Mesothelial cell of epicardium (in vitro differentiated cells): ENCODE data around the gene UXT. TPM values are rescaled to one million over a fixed set of nuclear protein-coding genes. Genes with fewer than 3 reads are reported as not detected.

ENCODE experiments used
- DNase-seq, 2 experiments: peaks; one replicate each; pipeline ENCODE4 v3.0.0; 2021; ENCODE audit warnings: low spot score in 2 of 2; ENCODE audit not compliant: unreplicated experiment in 2 of 2
- H3K27ac Mint-ChIP-seq: 2 replicates; pipeline ENCODE4 v1.8.0; 2021; ENCODE audit warnings: mixed read lengths
- H3K27me3 Mint-ChIP-seq: 2 replicates; pipeline ENCODE4 v1.8.0; 2021; ENCODE audit warnings: low read depth, mixed read lengths
- H3K36me3 Mint-ChIP-seq: 2 replicates; pipeline ENCODE4 v1.8.0; 2021; ENCODE audit warnings: mixed read lengths
- H3K4me1 Mint-ChIP-seq: 2 replicates; pipeline ENCODE4 v1.8.0; 2021; ENCODE audit warnings: mixed read lengths
- H3K4me3 Mint-ChIP-seq: 2 replicates; pipeline ENCODE4 v1.8.0; 2021; ENCODE audit warnings: mild to moderate bottlenecking, moderate library complexity, mixed read lengths
- H3K9me3 Mint-ChIP-seq: 2 replicates; pipeline ENCODE4 v1.8.0; 2021; ENCODE audit warnings: mixed read lengths
- total RNA-seq: library from RNA; stranded (reverse); gene quantifications from 3 replicates; pipeline ENCODE4 v1.2.1, GENCODE V29; 2021
- TF ChIP-seq, protein P1 (sequence below): fragments of 200-600 bp; sonication (generic); IDR thresholded peaks from one replicate; pipeline ENCODE4 v1.5.0; 2021; ENCODE audit warnings: antibody characterized with exemption; ENCODE audit not compliant: unreplicated experiment

Gene UXT, protein sequence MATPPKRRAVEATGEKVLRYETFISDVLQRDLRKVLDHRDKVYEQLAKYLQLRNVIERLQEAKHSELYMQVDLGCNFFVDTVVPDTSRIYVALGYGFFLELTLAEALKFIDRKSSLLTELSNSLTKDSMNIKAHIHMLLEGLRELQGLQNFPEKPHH
- total RNA-seq = 70.1 to 71.5 TPM (median 71.4 TPM) in 3 replicates

DNA sequence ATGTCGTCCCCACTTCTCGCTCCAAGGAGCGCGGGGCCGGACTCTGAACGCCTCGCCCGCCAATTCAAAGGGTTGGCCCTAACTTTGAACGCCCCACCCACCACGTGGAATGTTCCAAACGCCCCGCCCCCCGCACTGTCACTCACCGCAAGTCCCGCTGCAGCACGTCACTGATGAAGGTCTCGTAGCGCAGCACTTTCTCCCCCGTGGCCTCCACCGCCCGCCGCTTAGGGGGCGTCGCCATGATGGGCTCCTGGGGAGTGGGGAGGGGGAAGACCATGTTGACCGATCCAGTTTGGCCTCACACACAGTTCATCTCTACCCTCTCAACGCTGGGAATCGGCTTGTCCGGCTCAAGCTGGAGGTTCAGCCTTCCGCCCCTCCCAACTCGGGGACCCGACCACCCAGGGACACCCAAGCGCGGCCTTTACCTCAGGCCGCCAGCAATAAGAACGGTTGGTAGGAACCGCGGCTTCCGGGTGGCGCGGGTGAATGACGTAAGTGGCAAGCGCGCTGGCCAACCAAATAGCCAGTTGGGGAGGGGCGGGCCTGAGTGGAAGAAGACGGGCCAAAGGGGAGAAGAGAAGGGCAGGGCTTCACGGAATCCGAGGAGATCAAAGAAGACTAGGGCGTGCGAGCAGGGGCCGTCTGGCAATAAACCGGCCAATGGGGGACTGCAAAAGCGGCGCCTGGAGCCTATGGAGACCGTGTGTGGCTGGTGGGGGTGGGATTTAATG, at the start of gene UXT:
Gene UXT (minus strand): TSS at position 497 of the 737 bp plus-strand sequence. CDS start 253 bp downstream, at position 244.
- peaks cover 4% of the 10 kb centered on the region for H3K9me3 Mint-ChIP-seq
- TF ChIP-seq, protein P1, sequence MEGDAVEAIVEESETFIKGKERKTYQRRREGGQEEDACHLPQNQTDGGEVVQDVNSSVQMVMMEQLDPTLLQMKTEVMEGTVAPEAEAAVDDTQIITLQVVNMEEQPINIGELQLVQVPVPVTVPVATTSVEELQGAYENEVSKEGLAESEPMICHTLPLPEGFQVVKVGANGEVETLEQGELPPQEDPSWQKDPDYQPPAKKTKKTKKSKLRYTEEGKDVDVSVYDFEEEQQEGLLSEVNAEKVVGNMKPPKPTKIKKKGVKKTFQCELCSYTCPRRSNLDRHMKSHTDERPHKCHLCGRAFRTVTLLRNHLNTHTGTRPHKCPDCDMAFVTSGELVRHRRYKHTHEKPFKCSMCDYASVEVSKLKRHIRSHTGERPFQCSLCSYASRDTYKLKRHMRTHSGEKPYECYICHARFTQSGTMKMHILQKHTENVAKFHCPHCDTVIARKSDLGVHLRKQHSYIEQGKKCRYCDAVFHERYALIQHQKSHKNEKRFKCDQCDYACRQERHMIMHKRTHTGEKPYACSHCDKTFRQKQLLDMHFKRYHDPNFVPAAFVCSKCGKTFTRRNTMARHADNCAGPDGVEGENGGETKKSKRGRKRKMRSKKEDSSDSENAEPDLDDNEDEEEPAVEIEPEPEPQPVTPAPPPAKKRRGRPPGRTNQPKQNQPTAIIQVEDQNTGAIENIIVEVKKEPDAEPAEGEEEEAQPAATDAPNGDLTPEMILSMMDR = no peak
- H3K27me3 Mint-ChIP-seq = no peaks in the 10 kb centered on the region
- peak; percentile 84 to 93 for DNase-seq
- H3K27ac Mint-ChIP-seq = peak within 1 kb of the TSS; percentile 99
- peak within 1 kb of the TSS; percentile 89 for H3K4me3 Mint-ChIP-seq
- H3K4me1 Mint-ChIP-seq = no peaks in the 10 kb centered on the region
- peaks cover 6% of the 10 kb centered on the region for H3K36me3 Mint-ChIP-seq

DNA sequence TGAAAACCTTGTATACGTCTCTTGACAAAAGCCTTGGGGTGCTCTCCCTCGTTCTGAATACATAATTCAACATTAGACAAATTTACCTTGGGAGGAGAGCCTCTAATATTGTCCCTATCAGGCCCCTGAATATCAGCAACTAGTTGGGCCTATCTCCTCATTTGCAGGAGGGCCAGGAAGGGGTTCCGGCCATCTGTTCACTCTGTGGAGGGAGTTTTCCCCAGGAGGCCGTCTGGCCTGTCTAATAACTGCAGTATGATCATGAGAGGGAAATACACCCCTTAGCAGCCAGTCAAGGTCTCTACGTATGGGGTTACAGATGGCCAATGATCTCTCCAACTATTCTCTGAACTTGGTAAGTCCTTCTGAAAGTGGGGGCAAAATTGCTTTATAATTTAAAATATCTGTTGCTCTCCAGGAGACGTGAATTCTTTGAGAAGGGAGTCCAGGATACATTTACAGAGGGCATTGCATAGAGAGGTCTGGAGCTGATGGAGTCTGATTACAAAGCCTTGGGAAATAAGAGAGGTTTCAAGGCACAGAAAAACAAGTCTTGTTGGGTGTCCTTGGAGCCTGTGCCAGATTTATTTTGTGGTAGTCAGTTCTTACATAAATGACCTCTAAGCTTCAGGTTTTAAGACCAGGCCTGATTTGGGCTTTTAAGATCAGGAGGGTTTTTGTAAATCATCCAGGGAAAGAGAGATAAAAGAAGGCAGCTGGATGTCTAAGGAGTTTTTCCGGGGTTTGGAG, 48.2 kb upstream of the UXT start:
- peaks cover 18% of the 10 kb centered on the region for H3K9me3 Mint-ChIP-seq

DNA sequence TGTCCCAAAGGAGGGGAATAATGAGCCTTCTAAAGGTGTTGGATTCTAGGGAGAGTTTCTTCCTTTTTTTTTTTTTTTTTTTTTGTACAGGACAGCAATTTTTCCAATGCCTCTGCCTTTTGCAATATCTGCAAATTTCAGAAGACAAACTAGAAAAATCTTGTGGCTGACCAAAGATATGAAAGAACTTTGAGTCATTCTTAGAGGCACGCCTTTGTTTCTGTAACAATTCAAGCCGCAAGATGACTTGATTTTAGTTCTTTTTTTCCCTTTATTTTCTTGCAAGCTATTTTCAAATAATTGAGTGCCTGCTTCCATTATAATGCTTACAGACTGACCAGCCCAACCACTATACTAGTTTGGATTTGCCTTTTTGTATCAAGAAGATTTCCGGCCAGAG, 47.6 kb upstream of the UXT start:
- no peaks in the 10 kb centered on the region for H3K36me3 Mint-ChIP-seq
- peaks cover 24% of the 10 kb centered on the region for H3K4me1 Mint-ChIP-seq
- TF ChIP-seq, protein P1 = no peak
- H3K27me3 Mint-ChIP-seq = peaks cover 6% of the 10 kb centered on the region
- DNase-seq = no peak
- H3K27ac Mint-ChIP-seq = no peak overlapping the region
- H3K9me3 Mint-ChIP-seq = peaks cover 23% of the 10 kb centered on the region
- H3K4me3 Mint-ChIP-seq = no peak overlapping the region

More for the DNA sequence above, 48.2 kb upstream of the UXT start:
- Mint-ChIP-seq H3K27me3 (peaks cover 6% of the 10 kb centered on the region), H3K36me3 (no peaks in the 10 kb centered on the region), H3K4me1 (peaks cover 26% of the 10 kb centered on the region), H3K27ac (no peak overlapping the region), H3K4me3 (no peak overlapping the region)
- TF ChIP-seq, protein P1 = no peak
- DNase-seq = no peak

DNA sequence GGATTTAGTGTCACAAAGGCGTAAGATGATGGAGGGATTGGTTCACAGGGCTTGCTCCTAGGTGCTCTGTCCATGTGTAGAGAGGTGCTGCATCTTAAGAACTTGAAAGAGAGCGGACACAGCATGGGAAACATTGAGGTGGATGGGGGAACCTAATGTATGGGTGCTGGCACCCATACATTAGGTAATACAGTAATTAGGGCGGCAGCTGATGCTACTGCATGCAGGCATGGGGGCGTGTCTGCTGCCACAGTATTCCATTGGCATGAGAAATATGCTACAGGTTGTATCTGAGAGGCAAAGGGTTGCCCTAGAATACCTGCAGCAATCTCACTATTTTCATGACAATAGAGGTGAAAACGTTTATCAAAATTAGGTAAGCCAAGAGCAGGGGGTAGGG, 45.8 kb upstream of the UXT start:
- Mint-ChIP-seq H3K36me3 (no peaks in the 10 kb centered on the region), H3K4me1 (peaks cover 16% of the 10 kb centered on the region), H3K27me3 (peaks cover 6% of the 10 kb centered on the region), H3K4me3 (no peak overlapping the region), H3K27ac (no peak overlapping the region), H3K9me3 (peaks cover 23% of the 10 kb centered on the region)
- TF ChIP-seq, protein P1 = no peak
- no peak for DNase-seq

DNA sequence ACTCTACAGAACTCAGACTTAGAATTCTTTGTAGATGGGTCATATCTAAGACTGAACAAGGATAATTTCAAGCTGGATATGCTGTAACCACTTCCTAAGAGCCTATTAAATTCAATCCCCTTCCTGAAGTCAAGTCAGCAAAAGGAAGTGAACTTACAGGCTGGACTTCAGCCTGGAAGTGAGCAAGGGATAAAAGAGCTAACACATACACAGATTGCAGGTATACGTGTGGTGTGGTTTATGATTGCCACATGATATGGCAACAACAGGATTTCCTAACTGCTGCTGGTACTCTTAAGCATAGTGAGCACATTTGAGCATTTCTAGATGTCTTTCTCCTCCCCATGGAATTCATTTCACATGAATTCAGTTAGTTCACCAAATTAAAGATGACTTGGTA, 38.2 kb upstream of the UXT start:
- H3K36me3 Mint-ChIP-seq = no peaks in the 10 kb centered on the region
- TF ChIP-seq, protein P1 = no peak
- H3K9me3 Mint-ChIP-seq = peaks cover 38% of the 10 kb centered on the region
- no peaks in the 10 kb centered on the region for H3K4me1 Mint-ChIP-seq
- H3K27me3 Mint-ChIP-seq = no peaks in the 10 kb centered on the region
- H3K27ac Mint-ChIP-seq = no peak overlapping the region
- H3K4me3 Mint-ChIP-seq = no peak overlapping the region
- DNase-seq = no peak
